ENCODE results near the gene TBL1X.

GRCh38 chrX:9717376-9717775, 252.5 kb downstream of the TBL1X start:
- TF ChIP-seq CTCF (IDR thresholded peaks at IDR 0.05): no peak
- no peak for TF ChIP-seq POLR2AphosphoS5 (IDR thresholded peaks at IDR 0.05)
- TF ChIP-seq POLR2A (IDR thresholded peaks at IDR 0.05; ENCODE audit: low read depth): no peak

All from esophagus muscularis mucosa (tissue), 3 donors.